ENCODE measurements around the gene NRAP. TPM values are rescaled to one million over a fixed set of nuclear protein-coding genes. Genes with fewer than 3 reads are reported as not detected.

The NRAP gene
- total and polyA plus RNA-seq, 2 of the 8 experiments (the other 6 are each of a cell fraction or from before 2014, with no cell fraction given): not detected

DNA sequence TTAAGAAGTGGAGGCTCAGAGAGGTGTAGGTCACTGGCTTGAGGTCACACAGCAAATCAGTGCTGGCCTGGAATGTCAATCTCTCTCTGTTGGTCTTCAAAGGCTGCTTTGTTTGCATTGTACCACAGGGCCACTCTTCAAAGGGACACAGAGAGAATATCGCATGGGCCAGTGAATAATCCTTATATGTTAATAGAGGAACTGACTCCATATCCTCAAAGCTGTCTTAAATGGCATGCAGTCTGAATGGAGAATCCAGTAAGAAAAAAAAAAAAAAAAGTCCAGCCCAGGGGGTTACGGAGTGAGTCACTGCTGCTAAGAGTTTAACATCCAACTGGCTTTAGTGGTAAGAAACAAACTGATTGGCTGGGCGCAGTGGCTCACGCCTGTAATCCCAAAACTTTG lies 54.1 kb downstream of the NRAP start:
- Histone ChIP-seq H2BK15ac (ENCODE audit: low read length) (no peak overlapping the region), H4K91ac (replicated peaks; ENCODE audit: insufficient read length, low read length) (no peak overlapping the region), H4K8ac (ENCODE audit: extremely low read depth, insufficient read depth, low read length) (no peak overlapping the region), H4K5ac (ENCODE audit: insufficient read length, low read depth, low read length) (no peak overlapping the region), H3K23me2 (ENCODE audit: low read depth, low read length) (no peaks in the 10 kb centered on the region), H3K4me1 (replicated peaks in 1 of 4; ENCODE audit: control insufficient read depth in 3 of 4, insufficient read depth in 4 of 4, low read length in 3 of 4) (peaks cover 2 to 16% (median 7%) of the 10 kb centered on the region in 4 experiments), H3K79me1 (ENCODE audit: low read depth, low read length) (no peaks in the 10 kb centered on the region), H3K14ac (ENCODE audit: insufficient read length) (no peak overlapping the region), H3K18ac (ENCODE audit: extremely low read depth, low read length) (no peak overlapping the region), H2BK12ac (ENCODE audit: low read depth, low read length) (no peak overlapping the region), H2BK5ac (ENCODE audit: low read depth, low read length) (no peak overlapping the region), H3K23ac (ENCODE audit: insufficient read length) (no peak overlapping the region), H3K9me3 (ENCODE audit: insufficient read depth in 2 of 2, low read depth in 1 of 2, low read length in 1 of 2) (no peaks in the 10 kb centered on the region), H3K79me2 (ENCODE audit: control insufficient read depth in 1 of 2, insufficient read depth in 2 of 2, low read length in 2 of 2) (no peaks in the 10 kb centered on the region), H4K20me1 (replicated peaks in 1 of 2; ENCODE audit: control insufficient read depth in 1 of 2, insufficient read depth in 2 of 2, low read length in 2 of 2) (no peaks in the 10 kb centered on the region), H3K4ac (replicated peaks; ENCODE audit: insufficient read length, low read depth, low read length) (no peak overlapping the region), H2BK120ac (replicated peaks; ENCODE audit: low read depth, low read length) (no peak overlapping the region), H3K4me2 (ENCODE audit: insufficient read depth in 1 of 2, low read depth in 2 of 2, low read length in 2 of 2) (no peak overlapping the region), H3K27me3 (replicated peaks in 1 of 4; ENCODE audit: control insufficient read depth in 3 of 4, extremely low read depth in 1 of 4, insufficient read depth in 3 of 4, low read length in 3 of 4) (peaks cover 0 to 2% (median under 1%) of the 10 kb centered on the region in 4 experiments; a peak in 3 of 7 replicates), H2BK20ac (ENCODE audit: low read length) (no peak overlapping the region), H3K4me3 (ENCODE audit: extremely low read depth in 1 of 4, insufficient read depth in 2 of 4, low read depth in 3 of 4, low read length in 4 of 4) (no peak overlapping the region), H2AK5ac (ENCODE audit: low read depth, low read length) (no peak overlapping the region), H3K9ac (replicated peaks in 1 of 4; ENCODE audit: extremely low read depth in 1 of 4, low read depth in 3 of 4, low read length in 3 of 4) (no peak overlapping the region), H3K27ac (ENCODE audit: low read depth, low read length) (no peak overlapping the region), H3K56ac (replicated peaks; ENCODE audit: insufficient read length, low read depth, low read length) (no peak overlapping the region), H3K36me3 (ENCODE audit: control insufficient read depth in 2 of 4, insufficient read depth in 4 of 4, low read length in 3 of 4) (no peaks in the 10 kb centered on the region), H2AFZ (ENCODE audit: low read length) (no peak overlapping the region)
- 94% methylated on average over 4 of the region's 4 CpGs; no CpG with 5 or more reads in 1 of the 2 experiments for WGBS, 2 experiments (ENCODE audit: extremely low coverage in 1 of 2, insufficient coverage in 1 of 2, insufficient read length in 1 of 2, insufficient replicate concordance in 2 of 2, low coverage in 1 of 2, low lambda C conversion rate in 2 of 2, missing lambda C conversion rate in 1 of 2)
- FAIRE-seq (no peak), DNase-seq (ENCODE audit: low read depth in 1 of 2, low spot score in 2 of 2) (no peak)
- POLR2A ChIA-PET (ENCODE audit: partially characterized antibody): interaction anchor here (0.6 kb wide), 2 partner anchors 31 to 285 kb away, joined by 3 to 4 read pairs; no protein-coding TSS in a partner anchor
- CTCF ChIA-PET (ENCODE audit: partially characterized antibody): no interaction called here
- TF ChIP-seq TEAD4 (IDR thresholded peaks at IDR 0.05; ENCODE audit: low read depth, low read length): 0 out of 2 replicates have a peak, but pooled peaks have one; percentile 46
- no peak for TF ChIP-seq PHF8 (conservative IDR thresholded peaks at IDR 0.05; ENCODE audit: low read depth, low read length)
- TF ChIP-seq KDM1A (IDR thresholded peaks at IDR 0.05; ENCODE audit: borderline replicate concordance, low read length): 0 out of 2 replicates have a peak, but pooled peaks have one; percentile 23
